SK-N-SH treated with all-trans-retinoic acid at 6 μM for 48 hours (cell line): ENCODE measurements around the gene PEAR1.

Experiments used
- ATAC-seq: fragments of 200-7000 bp; cut with Tn5 transposase; 3 replicates; pipeline ENCODE4 v1.9.1; 2020; ENCODE audit warnings: mild to moderate bottlenecking, moderate library complexity
- ARNTL ChIP-seq: fragments of 450-650 bp; formaldehyde crosslinking; IDR thresholded peaks from 2 replicates; pipeline ENCODE4 v1.5.0; 2020; ENCODE audit warnings: low read depth, mild to moderate bottlenecking, moderate library complexity, borderline replicate concordance
- BACH2 ChIP-seq: fragments of 250-450 bp; sonication (Bioruptor Pico); IDR thresholded peaks from 2 replicates; pipeline ENCODE4 v1.9.0; 2021; ENCODE audit warnings: mild to moderate bottlenecking, borderline replicate concordance
- CSDC2 ChIP-seq: fragments of 250-450 bp; sonication (Bioruptor Pico); IDR thresholded peaks from 2 replicates; pipeline ENCODE4 v1.5.0; 2020; ENCODE audit warnings: mild to moderate bottlenecking, moderate library complexity
- GLIS3 ChIP-seq: fragments of 250-450 bp; sonication (Bioruptor Pico); IDR thresholded peaks from 2 replicates; pipeline ENCODE4 v1.5.0; 2020; ENCODE audit warnings: mild to moderate bottlenecking, moderate library complexity
- ISL1 ChIP-seq: fragments of 250-450 bp; sonication (Bioruptor Pico); IDR thresholded peaks from 2 replicates; pipeline ENCODE4 v2.1.2; 2022; ENCODE audit warnings: mild to moderate bottlenecking, moderate library complexity
- OSR1 ChIP-seq: fragments of 250-450 bp; sonication (Bioruptor Pico); IDR thresholded peaks from 2 replicates; pipeline ENCODE4 v1.8.0; 2022; ENCODE audit warnings: moderate library complexity, mild to moderate bottlenecking, inconsistent platforms
- RARB ChIP-seq: fragments of 250-450 bp; sonication (Bioruptor Pico); IDR thresholded peaks from 2 replicates; pipeline ENCODE4 v1.8.0; 2021; ENCODE audit warnings: mild to moderate bottlenecking, moderate library complexity
- SNAI2 ChIP-seq: fragments of 250-450 bp; sonication (Bioruptor Pico); IDR thresholded peaks from 2 replicates; pipeline ENCODE4 v1.5.0; 2020; ENCODE audit warnings: mild to moderate bottlenecking, moderate library complexity
- TOX ChIP-seq: fragments of 250-450 bp; sonication (Bioruptor Pico); IDR thresholded peaks from 2 replicates; pipeline ENCODE4 v1.8.0; 2021; ENCODE audit warnings: mild to moderate bottlenecking, moderate library complexity, borderline replicate concordance
- ZC3H10 ChIP-seq: fragments of 250-450 bp; sonication (Bioruptor Pico); IDR thresholded peaks from 2 replicates; pipeline ENCODE4 v1.5.1; 2021; ENCODE audit warnings: mild to moderate bottlenecking, moderate library complexity
- ZFP3 ChIP-seq: fragments of 250-450 bp; sonication (Bioruptor Pico); IDR thresholded peaks from 2 replicates; pipeline ENCODE4 v1.5.0; 2020; ENCODE audit warnings: mild to moderate bottlenecking, moderate library complexity
- ZFP30 ChIP-seq: fragments of 450-650 bp; formaldehyde crosslinking; IDR thresholded peaks from 2 replicates; pipeline ENCODE4 v1.5.0; 2022; ENCODE audit warnings: mild to moderate bottlenecking, moderate library complexity
- ZNF565 ChIP-seq: fragments of 450-650 bp; formaldehyde crosslinking; conservative IDR thresholded peaks from 2 replicates; pipeline ENCODE4 v1.5.0; 2020; ENCODE audit warnings: low read depth, mild to moderate bottlenecking, moderate library complexity
- ZNF70 ChIP-seq: fragments of 450-650 bp; formaldehyde crosslinking; IDR thresholded peaks from 2 replicates; pipeline ENCODE4 v1.5.0; 2020; ENCODE audit warnings: mild to moderate bottlenecking, moderate library complexity
- TF ChIP-seq, protein P1 (sequence below): fragments of 250-450 bp; sonication (Bioruptor Pico); IDR thresholded peaks from 2 replicates; pipeline ENCODE4 v1.8.0; 2021; ENCODE audit warnings: low read depth, mild to moderate bottlenecking, moderate library complexity, borderline replicate concordance
- TF ChIP-seq, protein P2 (sequence below): fragments of 250-450 bp; sonication (Bioruptor Pico); IDR thresholded peaks from 2 replicates; pipeline ENCODE4 v1.5.0; 2020; ENCODE audit warnings: mild to moderate bottlenecking, moderate library complexity
- TF ChIP-seq, protein P3 (sequence below): fragments of 250-450 bp; sonication (Bioruptor Pico); IDR thresholded peaks from 2 replicates; pipeline ENCODE4 v1.5.1; 2020; ENCODE audit warnings: low read depth, mild to moderate bottlenecking, moderate library complexity

The PEAR1 gene

DNA sequence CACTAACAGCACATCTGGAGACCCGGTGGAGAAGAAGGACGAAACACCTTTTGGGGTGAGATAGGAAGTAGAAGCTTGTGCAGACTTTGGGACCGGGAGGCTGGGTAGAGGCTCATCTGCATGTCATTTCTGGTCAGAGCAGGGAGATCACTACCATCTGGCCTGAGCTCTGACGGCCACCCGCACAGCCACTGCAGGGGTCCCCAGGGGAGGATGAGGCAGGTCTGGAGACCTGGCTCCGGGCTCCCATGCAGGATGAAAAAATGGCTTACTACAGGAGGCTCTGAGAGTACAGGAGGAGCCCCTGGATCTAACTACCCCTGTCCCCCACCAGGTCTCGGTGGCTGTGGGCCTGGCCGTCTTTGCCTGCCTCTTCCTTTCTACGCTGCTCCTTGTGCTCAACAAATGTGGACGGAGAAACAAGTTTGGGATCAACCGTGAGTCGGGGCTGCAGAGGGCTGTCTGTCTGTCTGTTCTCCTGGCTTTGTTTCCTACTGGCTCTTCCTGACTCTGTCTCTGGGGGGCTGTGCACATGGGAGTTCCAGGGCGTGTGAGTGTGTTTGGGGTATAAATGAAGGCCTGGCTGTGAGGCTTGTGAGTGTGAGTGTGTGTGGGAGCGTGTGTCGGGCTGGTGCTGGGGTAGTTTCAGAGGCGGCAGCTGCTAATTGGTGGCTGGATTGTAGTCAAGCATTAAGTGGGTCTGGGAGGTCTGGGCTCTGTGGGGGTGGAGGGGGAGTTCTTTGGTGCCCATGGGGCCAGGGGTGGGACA is 18.8 kb upstream of the PEAR1 start:
- no peak for TF ChIP-seq ARNTL (CRISPR knock-in tag)
- no peak for TF ChIP-seq SNAI2 (CRISPR knock-in tag)
- ATAC-seq = no peak

DNA sequence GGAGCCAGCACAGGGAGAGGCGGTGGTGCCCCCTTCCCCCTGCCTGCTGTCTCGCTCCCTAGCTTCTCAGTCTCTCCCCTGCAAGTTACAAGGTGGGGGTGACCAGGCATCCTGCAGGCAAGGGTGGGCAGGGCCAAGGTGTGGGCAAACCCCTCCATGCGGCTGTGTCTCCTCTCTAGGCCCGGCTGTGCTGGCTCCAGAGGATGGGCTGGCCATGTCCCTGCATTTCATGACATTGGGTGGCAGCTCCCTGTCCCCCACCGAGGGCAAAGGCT is 18.2 kb upstream of the PEAR1 start:
- TF ChIP-seq, protein P1, sequence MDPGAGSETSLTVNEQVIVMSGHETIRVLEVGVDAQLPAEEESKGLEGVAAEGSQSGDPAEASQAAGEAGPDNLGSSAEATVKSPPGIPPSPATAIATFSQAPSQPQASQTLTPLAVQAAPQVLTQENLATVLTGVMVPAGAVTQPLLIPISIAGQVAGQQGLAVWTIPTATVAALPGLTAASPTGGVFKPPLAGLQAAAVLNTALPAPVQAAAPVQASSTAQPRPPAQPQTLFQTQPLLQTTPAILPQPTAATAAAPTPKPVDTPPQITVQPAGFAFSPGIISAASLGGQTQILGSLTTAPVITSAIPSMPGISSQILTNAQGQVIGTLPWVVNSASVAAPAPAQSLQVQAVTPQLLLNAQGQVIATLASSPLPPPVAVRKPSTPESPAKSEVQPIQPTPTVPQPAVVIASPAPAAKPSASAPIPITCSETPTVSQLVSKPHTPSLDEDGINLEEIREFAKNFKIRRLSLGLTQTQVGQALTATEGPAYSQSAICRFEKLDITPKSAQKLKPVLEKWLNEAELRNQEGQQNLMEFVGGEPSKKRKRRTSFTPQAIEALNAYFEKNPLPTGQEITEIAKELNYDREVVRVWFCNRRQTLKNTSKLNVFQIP (CRISPR knock-in tag) = no peak
- no peak for TF ChIP-seq ZFP3 (CRISPR knock-in tag)
- no peak for TF ChIP-seq TOX
- TF ChIP-seq RARB (CRISPR knock-in tag) = no peak
- TF ChIP-seq, protein P2, sequence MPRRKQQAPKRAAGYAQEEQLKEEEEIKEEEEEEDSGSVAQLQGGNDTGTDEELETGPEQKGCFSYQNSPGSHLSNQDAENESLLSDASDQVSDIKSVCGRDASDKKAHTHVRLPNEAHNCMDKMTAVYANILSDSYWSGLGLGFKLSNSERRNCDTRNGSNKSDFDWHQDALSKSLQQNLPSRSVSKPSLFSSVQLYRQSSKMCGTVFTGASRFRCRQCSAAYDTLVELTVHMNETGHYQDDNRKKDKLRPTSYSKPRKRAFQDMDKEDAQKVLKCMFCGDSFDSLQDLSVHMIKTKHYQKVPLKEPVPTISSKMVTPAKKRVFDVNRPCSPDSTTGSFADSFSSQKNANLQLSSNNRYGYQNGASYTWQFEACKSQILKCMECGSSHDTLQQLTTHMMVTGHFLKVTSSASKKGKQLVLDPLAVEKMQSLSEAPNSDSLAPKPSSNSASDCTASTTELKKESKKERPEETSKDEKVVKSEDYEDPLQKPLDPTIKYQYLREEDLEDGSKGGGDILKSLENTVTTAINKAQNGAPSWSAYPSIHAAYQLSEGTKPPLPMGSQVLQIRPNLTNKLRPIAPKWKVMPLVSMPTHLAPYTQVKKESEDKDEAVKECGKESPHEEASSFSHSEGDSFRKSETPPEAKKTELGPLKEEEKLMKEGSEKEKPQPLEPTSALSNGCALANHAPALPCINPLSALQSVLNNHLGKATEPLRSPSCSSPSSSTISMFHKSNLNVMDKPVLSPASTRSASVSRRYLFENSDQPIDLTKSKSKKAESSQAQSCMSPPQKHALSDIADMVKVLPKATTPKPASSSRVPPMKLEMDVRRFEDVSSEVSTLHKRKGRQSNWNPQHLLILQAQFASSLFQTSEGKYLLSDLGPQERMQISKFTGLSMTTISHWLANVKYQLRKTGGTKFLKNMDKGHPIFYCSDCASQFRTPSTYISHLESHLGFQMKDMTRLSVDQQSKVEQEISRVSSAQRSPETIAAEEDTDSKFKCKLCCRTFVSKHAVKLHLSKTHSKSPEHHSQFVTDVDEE (CRISPR knock-in tag) = no peak
- TF ChIP-seq ARNTL (CRISPR knock-in tag) = no peak
- TF ChIP-seq CSDC2 (CRISPR knock-in tag) = no peak
- no peak for TF ChIP-seq ISL1 (CRISPR knock-in tag)
- TF ChIP-seq BACH2 (CRISPR knock-in tag) = no peak
- ATAC-seq = no peak

DNA sequence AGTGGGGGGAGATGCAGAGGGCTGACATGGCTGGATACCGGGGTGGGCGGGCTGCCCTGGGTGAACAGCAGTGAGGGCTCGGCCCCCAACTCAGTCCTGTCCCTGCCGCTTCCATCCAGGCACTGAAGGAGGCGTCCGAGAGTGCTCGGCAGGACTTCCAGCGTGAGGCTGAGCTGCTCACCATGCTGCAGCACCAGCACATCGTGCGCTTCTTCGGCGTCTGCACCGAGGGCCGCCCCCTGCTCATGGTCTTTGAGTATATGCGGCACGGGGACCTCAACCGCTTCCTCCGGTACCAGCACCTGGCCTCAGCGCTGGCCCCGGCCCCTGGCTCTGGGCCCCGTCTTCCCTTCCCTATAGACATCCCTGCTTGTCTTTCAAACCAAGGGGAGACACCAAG is 17.2 kb upstream of the PEAR1 start:
- TF ChIP-seq ISL1 (CRISPR knock-in tag) = no peak
- no peak for TF ChIP-seq OSR1
- TF ChIP-seq GLIS3 (CRISPR knock-in tag) = no peak
- no peak for TF ChIP-seq CSDC2 (CRISPR knock-in tag)
- no peak for TF ChIP-seq ARNTL (CRISPR knock-in tag)
- TF ChIP-seq ZFP3 (CRISPR knock-in tag) = no peak
- TF ChIP-seq TOX = no peak
- TF ChIP-seq RARB (CRISPR knock-in tag) = no peak
- no peak for TF ChIP-seq ZC3H10
- TF ChIP-seq, protein P1 (CRISPR knock-in tag) = no peak
- TF ChIP-seq, protein P3, sequence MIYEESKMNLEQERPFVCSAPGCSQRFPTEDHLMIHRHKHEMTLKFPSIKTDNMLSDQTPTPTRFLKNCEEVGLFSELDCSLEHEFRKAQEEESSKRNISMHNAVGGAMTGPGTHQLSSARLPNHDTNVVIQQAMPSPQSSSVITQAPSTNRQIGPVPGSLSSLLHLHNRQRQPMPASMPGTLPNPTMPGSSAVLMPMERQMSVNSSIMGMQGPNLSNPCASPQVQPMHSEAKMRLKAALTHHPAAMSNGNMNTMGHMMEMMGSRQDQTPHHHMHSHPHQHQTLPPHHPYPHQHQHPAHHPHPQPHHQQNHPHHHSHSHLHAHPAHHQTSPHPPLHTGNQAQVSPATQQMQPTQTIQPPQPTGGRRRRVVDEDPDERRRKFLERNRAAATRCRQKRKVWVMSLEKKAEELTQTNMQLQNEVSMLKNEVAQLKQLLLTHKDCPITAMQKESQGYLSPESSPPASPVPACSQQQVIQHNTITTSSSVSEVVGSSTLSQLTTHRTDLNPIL (CRISPR knock-in tag) = no peak
- no peak for TF ChIP-seq ZFP30
- TF ChIP-seq ZNF70 = no peak
- TF ChIP-seq ZNF565 (CRISPR knock-in tag) = no peak
- TF ChIP-seq, protein P2 (CRISPR knock-in tag) = no peak
- TF ChIP-seq SNAI2 (CRISPR knock-in tag) = no peak
- no peak for ATAC-seq
